ENCODE data around the gene KRT3.

The KRT3 gene

DNA sequence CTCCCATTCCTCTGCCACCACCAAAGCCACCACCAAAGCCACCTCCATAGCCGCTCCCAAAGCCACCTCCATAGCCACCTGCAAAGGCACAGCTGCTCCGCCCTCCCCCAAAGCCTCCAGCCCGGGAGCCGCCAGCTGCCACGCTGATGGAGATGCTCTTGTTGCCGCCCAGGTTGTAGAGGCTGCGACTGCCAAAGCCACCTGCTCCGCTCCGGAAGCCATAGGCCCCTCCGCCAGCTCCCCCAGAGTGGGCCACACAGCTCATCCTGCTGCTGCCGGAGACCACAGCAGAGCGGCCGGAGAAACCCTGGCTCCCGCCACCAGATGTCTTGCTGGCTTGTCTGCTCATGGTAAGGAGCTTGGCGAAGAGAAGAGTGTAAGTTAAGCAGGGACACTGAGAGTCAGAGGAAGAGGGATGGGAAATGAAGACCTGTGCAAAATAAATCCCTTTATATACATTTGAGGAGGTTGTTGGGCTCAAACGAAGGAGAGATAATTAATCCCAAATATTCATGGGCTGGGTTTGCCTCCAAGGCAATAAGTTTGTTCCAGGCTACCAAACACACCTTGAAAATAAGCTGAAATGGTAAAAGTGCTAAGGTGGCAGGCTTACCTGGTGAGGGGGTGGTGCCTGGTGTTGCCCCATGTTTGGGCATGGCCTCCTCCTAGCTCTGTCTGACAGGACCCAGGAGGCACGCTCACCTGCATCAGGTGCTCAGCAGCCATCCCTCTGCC is at the start of gene KRT3:
TSS of gene KRT3 (minus strand) at position 424 of the 735 bp plus-strand sequence. CDS start at position 349, 75 bp downstream.
- FAIRE-seq: no peak

- no peak for FAIRE-seq
These were observed 48.5 kb upstream of the KRT3 start for GRCh38 chr12:52844386-52844785.

DNA sequence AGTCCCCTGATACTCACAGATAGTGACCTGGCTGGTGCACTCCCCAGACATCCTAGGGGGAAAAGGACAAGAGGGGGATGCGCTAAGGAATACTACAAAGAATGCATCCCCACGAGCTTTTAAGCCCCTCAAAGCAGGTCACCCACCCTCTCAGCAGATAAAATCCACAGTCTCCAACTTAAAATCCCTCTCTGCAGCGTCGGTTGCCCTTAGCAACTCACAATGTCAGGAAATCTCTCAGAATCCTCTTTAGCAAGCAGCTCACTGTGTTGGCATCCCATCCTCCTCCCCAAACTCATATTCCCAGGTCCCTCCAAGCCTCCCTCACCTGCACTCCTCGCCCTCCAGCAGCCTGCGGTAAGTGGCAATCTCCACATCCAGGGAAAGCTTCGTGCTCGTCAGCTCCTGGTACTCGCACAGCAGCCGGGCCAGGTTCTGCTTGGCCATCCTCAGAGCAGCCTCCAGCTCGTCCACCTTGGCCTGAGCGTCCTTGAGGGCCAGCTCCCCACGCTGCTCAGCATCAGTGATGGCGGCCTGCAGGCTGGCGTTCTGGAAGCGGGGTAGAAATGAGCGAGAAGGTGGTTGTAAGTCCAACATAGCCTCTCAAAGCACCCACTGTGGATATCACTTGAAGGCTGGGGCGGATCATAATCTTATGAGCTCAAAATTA is 43.7 kb upstream of the KRT3 start:
- FAIRE-seq: no peak

DNA sequence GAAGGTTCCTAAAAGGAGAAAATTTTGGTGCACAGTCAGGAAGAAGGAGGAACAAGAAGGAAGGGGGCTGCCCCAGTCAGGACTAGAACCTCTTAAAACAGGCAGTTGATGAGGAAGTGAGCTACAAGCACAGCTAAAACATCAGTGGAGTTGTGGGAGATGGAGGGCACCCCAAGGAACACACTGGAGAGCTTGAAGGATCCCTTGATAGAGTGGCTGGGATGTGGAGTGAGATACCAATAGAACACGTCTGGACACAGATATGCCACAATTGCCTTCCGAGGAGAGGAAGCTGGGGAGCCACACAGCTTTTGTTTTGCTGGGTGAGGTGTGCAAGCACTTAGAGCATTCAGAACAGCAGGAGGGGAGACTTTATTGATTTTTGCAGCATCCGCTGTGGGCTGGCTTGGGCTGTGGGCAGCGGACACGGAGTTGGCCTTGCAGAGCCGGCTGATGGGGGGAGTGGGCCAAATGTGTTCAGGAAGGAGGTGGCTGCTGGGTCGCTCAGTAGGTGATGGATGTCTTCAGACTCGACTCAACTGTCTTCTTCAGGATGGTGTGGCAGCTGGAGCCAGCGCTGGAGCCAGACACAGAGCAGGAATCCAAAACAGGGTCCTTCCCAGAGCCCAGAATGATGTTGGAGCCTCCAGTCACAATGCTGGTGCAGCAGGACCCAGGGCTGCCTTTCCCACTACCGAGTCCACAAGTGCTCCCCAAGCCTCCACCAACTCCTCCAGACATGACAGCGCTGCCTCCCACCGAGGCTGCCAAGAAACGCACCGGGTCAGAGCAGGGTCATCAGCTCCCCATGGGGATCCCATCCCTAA is 42.9 kb upstream of the KRT3 start:
- FAIRE-seq: no peak

- no peak for FAIRE-seq
These were observed 42.1 kb upstream of the KRT3 start for GRCh38 chr12:52837781-52838608.

GRCh38 chr12:52837413-52837741 is 41.5 kb upstream of the KRT3 start:
- FAIRE-seq: no peak

GRCh38 chr12:52836491-52837412 is 40.8 kb upstream of the KRT3 start:
- FAIRE-seq: no peak

DNA sequence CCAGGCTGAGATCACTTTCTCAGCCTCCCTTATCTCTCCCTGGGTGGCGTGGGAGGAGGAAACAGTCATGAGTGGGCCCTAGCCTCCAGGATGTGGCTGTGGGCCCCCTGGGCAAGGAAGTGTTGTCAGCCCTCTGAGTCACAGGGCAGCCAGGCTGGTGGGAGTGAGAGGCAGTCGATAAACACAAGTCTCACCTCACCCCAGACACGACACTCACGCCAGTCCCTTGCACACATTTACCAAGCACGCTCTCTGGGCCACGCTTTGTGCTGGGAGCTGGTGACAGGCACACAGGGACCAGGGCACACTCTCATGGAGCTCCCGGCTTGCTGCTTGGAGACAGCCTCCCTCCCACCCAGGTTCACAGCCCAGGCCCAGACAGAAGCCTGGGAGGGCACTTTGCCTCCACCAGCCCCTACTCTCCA is 40.1 kb upstream of the KRT3 start:
- FAIRE-seq: no peak

GRCh38 chr12:52835271-52836041 is 39.5 kb upstream of the KRT3 start:
- FAIRE-seq: no peak

DNA sequence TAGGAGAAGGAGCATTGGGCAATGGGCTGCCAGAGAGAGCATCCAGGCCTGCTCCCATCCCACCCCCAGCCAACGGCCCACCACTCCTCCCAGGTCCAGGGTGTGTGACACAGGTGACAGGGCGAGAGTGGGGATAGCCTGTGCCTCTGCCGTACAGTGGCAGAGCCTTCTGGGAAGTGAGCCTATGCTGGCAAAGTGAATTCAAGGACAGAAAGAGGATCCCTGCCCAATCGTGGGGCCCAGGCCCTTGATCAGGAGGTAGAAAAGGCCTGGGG is 38.7 kb upstream of the KRT3 start:
- FAIRE-seq: no peak

- no peak for FAIRE-seq
These were observed 38.2 kb upstream of the KRT3 start, which contains the start of gene KRT79 for GRCh38 chr12:52833922-52834726. KRT79 (minus strand) TSS chr12:52834311; CDS start chr12:52834260, 51 bp downstream.

DNA sequence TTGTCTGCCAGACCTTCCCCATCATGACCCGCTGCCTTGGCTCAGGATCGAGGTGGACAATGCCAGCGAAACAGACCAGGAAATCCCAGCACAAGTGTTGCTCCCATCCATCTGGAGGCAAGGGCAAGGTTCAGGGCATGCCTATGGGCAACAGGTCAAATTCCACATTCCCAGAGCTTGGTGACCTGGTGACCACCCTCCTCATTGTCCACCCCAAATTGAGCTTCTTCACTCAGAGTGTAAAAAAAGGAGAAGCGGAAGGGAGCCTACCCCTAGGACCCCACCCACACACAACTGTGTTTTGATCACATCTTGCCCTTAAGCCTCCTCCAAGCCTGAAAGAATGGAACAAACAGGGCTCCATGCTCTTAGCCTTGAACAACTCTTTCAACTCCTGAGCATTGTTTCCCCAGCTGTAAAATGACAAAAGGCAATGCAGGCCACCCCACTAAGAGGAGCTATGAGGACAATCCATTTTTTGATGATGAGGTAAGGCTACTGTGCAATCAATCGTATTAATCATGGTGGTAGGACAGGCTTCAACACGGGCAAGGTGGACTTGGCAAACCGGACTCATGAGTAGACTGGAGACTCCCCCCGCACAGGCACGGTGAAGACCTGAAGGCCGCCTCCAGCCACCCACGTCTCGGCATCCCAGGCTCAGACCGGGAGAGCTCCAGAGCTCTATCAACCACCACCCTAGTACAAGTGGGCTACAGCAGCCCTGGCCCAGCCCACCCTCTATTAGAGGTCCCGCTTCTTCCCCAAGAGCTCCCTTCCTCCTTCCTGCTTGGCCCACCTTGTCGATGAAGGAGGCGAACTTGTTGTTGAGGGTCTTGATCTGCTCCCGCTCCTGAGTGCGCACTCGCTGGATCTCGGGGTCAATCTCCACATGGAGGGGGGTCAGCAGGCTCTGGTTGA is 37.3 kb upstream of the KRT3 start:
- no peak for FAIRE-seq

- FAIRE-seq: no peak
These were observed 36.5 kb upstream of the KRT3 start for GRCh38 chr12:52832451-52832850.

DNA sequence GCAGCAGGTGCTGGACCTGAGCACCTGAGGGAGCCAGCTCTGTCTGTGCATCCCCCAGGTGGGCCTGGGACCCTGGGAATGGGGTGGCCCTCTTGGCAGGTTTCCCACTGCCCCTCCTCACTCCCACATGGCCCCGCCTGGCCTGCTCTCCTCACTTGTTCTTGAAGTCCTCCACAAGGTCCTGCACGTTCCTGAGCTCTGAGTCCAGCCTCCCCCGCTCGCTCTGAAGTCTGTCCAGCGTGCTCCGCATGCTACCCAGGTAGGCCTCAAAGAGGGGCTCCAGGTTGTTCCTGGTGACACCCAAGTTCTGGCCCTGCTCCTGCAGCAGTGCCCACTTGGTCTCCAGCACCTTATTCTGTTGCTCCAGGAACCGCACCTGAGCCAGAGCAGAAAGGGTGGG is 35.3 kb upstream of the KRT3 start:
- FAIRE-seq: no peak

GRCh38 chr12:52829986-52830770 is 34.3 kb upstream of the KRT3 start:
- FAIRE-seq: no peak

- FAIRE-seq: no peak
These were observed 32.7 kb upstream of the KRT3 start for GRCh38 chr12:52828591-52829021.

DNA sequence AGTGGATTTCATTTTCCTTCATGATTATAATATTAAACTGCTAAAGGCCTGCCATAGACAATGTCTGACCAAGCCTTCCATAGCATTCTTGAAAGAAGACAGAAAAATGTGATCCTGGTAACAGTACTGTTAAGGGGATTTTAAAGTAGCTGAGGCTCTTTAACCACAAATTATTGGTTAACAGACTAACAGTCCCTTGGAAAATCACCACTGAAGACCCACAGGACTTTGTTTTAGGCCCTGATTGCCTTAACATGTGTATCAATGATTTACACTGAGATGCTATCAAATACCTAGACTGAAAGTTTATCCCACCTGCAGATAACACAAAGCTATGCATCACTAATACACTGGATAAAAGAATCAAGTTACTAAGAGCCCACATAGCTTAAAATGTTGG is 32.2 kb upstream of the KRT3 start:
- no peak for FAIRE-seq

- no peak for FAIRE-seq
These were observed 31.7 kb upstream of the KRT3 start for GRCh38 chr12:52827499-52828090.

Measured in islet of Langerhans (tissue), 1 donor.